Renal pelvis (tissue), 12 donors: ENCODE measurements around the gene TLCD3A. TPM values are rescaled to one million over a fixed set of nuclear protein-coding genes. Genes with fewer than 3 reads are reported as not detected.
"Not testable (repeated sequence)": the region's sequence is repeated elsewhere in the genome, so short reads cannot be mapped to it uniquely, and the experiment has no call there.

Experiments used
- DNase-seq: peaks from one replicate; pipeline ENCODE4 v3.0.0-alpha.2; 2013
- long read RNA-seq, 16 experiments: transcript quantifications; one replicate each; lab custom pipeline, GENCODE V29; 2026
- polyA plus RNA-seq, 3 donors: library from polyadenylated mRNA; unstranded; fragments of 120-200 nt; gene quantifications; one replicate each; pipeline ENCODE4 v1.2.1, GENCODE V29; 2013; ENCODE audit not compliant: insufficient read length in 3 of 3

TLCD3A gene
- 10 to 100 TPM; 26.2 to 29.4 (median 27.1) TPM for polyA plus RNA-seq
- long read RNA-seq, donor 1, transcript FAM57A-202 (5 exons, 2,412 nt) = major isoform, 5 of 7 reads
- long read RNA-seq, donor 1, partial matches to known transcripts = 0 of 7 reads
- long read RNA-seq, donor 1, other reads (novel, unspliced or antisense) = 0 of 7 reads
- long read RNA-seq, donor 2, transcript FAM57A-202 (5 exons, 2,412 nt) = major isoform, 6 of 14 reads
- long read RNA-seq, donor 2, partial matches to known transcripts = 5 of 14 reads
- long read RNA-seq, donor 2, other reads (novel, unspliced or antisense) = 0 of 14 reads
- long read RNA-seq, donor 3, transcript FAM57A-202 (5 exons, 2,412 nt) = major isoform, 7 of 10 reads
- long read RNA-seq, donor 3, partial matches to known transcripts = 0 of 10 reads
- long read RNA-seq, donor 3, other reads (novel, unspliced or antisense) = 0 of 10 reads
- long read RNA-seq, donor 4, partial matches to known transcripts = 0 of 5 reads
- long read RNA-seq, donor 4, other reads (novel, unspliced or antisense) = 0 of 5 reads
- long read RNA-seq, donor 5, transcript FAM57A-202 (5 exons, 2,412 nt) = major isoform, 6 of 7 reads
- long read RNA-seq, donor 5, partial matches to known transcripts = 0 of 7 reads
- long read RNA-seq, donor 5, other reads (novel, unspliced or antisense) = 0 of 7 reads
- long read RNA-seq, donor 6, transcript FAM57A-202 (5 exons, 2,412 nt) = major isoform, 6 of 13 reads
- long read RNA-seq, donor 6, partial matches to known transcripts = 5 of 13 reads
- long read RNA-seq, donor 6, other reads (novel, unspliced or antisense) = 0 of 13 reads
- long read RNA-seq, donor 7, transcript FAM57A-202 (5 exons, 2,412 nt) = major isoform, 7 of 9 reads
- long read RNA-seq, donor 7, partial matches to known transcripts = 0 of 9 reads
- long read RNA-seq, donor 7, other reads (novel, unspliced or antisense) = 0 of 9 reads
- long read RNA-seq, donor 8, partial matches to known transcripts = 14 of 19 reads
- long read RNA-seq, donor 8, other reads (novel, unspliced or antisense) = 0 of 19 reads
- long read RNA-seq, donor 9, transcript FAM57A-202 (5 exons, 2,412 nt) = major isoform, 10 of 17 reads
- long read RNA-seq, donor 9, partial matches to known transcripts = 5 of 17 reads
- long read RNA-seq, donor 9, other reads (novel, unspliced or antisense) = 0 of 17 reads
- long read RNA-seq, donor 10, partial matches to known transcripts = 0 of 8 reads
- long read RNA-seq, donor 10, other reads (novel, unspliced or antisense) = 0 of 8 reads
- long read RNA-seq, donor 11, transcript FAM57A-202 (5 exons, 2,412 nt) = major isoform, 7 of 22 reads
- long read RNA-seq, donor 11, partial matches to known transcripts = 15 of 22 reads
- long read RNA-seq, donor 11, other reads (novel, unspliced or antisense) = 0 of 22 reads
- long read RNA-seq, donor 12, transcript FAM57A-202 (5 exons, 2,412 nt) = major isoform, 7 of 7 reads
- long read RNA-seq, donor 12, partial matches to known transcripts = 0 of 7 reads
- long read RNA-seq, donor 12, other reads (novel, unspliced or antisense) = 0 of 7 reads
- long read RNA-seq, donor 13, partial matches to known transcripts = 5 of 7 reads
- long read RNA-seq, donor 13, other reads (novel, unspliced or antisense) = 0 of 7 reads
- long read RNA-seq, donor 14 = 0 reads
- long read RNA-seq, donor 15 = 0 reads
- long read RNA-seq, donor 16, transcript FAM57A-202 (5 exons, 2,412 nt) = major isoform, 9 of 9 reads
- long read RNA-seq, donor 16, partial matches to known transcripts = 0 of 9 reads
- long read RNA-seq, donor 16, other reads (novel, unspliced or antisense) = 0 of 9 reads

DNA sequence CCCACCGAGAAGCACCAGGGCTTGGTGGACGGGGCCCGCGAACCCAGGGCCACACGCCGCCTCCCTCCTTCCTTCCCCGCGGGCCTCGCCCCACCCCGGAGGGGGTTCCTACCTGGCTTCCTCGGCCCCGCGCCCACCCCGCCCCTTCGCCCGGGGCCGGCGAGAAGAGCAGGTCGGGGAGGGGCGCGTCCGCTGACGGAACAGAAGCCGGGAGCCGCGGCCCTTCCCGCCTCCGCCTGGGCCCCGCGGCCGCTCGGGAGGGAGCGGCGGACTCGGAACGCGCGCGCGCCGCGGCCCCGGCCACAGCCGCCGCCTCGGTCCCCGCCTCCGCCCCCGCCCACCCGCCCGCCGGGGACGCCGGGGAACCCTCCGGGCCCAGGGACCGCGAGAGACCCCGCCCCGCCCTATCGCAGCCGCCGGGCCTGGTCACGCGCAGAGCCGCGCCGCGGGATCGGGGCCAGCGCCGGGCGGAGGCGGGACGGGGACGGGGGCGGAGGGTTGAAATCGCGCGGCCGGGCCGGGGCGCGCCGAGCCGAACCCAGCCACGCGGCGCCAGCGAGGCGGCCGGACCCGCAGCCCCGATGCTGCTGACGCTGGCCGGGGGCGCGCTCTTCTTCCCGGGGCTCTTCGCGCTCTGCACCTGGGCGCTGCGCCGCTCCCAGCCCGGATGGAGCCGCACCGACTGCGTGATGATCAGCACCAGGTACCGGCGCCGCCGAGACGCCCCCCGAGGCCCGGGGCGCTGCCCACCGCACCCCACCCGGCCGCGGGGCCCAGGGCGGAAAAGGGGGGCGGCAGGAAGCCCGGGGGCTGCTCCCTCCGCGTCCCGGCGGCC lies at the start of gene TLCD3A:
Gene TLCD3A (plus strand): TSS at position 530 of the 835 bp plus-strand sequence. CDS start 52 bp downstream, at position 582.
- peak; percentile 50 for DNase-seq

GRCh38 chr17:683040-683439 lies 49.4 kb upstream of the TLCD3A start:
- no peak for DNase-seq

DNA sequence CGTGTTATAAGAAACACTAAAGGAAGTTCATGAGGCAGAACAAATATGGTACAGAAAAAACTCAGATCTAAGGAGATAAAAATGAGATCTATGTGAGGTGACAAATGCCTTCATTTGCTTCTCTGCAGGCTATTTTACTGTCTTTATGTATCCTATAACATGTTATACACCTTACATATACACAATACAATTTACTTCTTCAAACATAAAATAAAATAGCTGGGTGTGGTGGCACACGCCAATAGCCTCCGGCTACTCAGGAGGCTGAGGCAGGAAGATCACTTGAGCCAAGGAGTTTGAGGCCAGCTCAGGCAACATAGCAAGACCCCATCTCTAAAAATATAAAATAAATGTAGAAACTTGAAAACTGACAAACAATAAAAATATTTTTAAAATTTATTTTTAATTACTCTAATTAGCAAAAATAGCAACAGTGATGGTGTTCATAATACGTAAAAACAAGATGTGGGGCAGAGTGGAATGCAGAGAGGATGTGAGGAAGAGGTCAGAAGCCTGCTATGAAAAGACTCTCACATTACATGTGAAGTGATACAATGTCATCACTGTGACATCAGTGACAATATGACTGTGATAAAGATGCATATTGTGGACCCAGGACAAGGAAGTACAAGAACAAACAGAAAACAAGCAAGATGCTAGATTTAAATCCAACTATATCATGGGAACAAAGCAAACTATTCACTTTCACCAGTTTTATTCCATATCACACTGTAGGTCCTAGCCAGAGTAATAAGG lies 48.7 kb upstream of the TLCD3A start:
- DNase-seq = no peak

GRCh38 chr17:685006-685405 lies 47.4 kb upstream of the TLCD3A start:
- DNase-seq = no peak

DNA sequence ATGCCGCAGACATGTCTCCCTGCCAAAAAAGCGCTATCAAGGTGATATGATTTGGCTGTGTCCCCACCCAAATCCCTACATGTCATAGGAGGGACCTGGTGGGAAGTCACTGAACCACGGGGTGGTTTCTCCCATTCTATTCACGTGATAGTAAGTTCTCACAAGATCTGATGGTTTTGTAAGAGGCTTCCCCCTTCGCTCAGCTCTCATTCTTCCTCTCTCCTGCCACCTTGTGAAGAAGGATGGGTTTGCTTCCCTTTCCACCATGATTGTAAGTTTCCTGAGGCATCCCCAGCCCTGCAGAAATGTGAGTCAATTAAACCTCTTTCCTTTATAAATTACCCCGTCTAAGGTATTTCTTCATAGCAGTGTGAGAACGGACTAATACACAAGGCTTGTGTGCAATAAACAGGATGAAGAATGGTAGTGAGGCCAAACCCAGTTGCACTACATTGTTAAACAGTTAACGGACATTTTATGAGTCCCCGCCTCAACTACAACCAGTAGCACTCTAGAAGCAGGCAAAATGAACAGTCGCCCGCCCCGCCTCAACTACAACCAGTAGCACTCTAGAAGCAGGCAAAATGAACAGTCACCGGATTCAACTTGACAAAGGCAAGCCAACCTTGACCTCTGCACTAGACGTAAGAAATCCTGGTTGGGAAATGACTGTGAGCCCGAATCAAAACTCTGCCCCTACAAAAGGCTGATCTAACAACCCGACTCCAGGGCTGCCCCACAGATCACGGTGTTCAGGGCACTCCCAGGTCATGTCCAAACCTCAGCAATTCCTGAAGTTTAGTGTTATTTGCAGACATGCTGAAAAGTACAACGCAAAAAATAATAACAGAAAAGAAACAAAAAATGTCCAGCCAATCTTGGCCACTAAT lies 44.1 kb upstream of the TLCD3A start:
- no peak for DNase-seq

GRCh38 chr17:689556-690275 lies 42.7 kb upstream of the TLCD3A start:
- DNase-seq = no peak

DNA sequence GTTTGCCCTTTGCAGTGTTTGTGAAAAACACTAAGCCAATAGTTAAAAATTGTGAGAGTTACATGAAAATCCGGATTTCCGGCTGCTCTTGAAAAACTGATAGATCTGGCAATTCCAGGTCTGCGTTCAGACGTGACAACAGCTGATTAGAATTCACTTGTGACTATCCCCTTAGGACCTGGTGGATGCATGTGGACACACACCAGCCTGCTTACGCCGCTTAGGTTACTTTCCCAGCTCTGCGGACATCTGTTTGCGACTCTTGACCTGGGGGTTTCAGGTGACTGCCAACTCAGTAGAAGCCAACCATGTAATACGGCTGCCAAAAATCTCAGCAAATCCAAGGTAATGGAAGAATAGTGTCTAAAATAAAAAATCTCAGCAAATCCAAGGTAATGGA lies 42.0 kb upstream of the TLCD3A start:
- no peak for DNase-seq

GRCh38 chr17:691423-691822 lies 41.0 kb upstream of the TLCD3A start:
- DNase-seq = no peak

DNA sequence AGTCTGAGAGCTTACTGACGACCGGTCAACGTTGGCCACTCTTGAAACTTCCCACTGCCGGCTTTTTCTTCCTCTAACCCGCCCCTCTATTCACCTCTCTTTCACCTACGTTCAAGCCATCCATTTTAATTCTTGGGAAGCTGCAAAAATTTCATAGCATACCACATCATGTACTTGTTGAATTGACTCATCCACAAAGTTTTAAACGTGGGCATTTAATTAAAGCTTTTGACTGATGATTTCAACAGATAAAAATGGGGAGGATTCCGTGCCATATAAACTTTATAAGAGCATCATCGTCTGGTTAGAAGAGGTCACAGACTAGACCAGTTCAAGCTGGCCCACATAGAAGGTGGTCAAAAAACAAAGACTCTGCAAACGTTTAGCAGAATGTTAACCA lies 40.3 kb upstream of the TLCD3A start:
- DNase-seq = no peak

- no peak for DNase-seq
These were observed 38.4 kb upstream of the TLCD3A start for GRCh38 chr17:693791-694638.

DNA sequence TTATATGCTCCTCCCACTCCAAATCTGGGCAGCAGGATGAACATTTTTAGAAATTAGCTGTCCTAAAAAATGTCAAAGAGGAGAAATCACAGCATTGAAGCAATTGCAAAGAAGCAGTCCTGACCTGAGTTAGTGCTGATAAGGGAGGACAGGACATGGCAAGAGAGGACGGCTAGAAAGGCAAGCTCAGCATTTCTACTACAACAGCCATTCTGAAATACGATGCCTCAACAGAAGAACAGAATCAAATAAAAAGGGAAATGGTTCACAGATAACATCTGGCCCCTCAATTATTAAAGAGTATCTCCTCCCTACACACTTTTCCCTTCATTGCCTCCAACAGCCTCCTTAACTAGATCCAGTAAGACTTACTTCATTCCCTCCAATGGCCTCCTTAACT lies 36.0 kb upstream of the TLCD3A start:
- no peak for DNase-seq

- no peak for DNase-seq
These were observed 34.7 kb upstream of the TLCD3A start for GRCh38 chr17:697682-698081.

- not testable (repeated sequence) for DNase-seq
These were observed 34.3 kb upstream of the TLCD3A start for GRCh38 chr17:698096-698495.

GRCh38 chr17:699345-699744 lies 33.1 kb upstream of the TLCD3A start:
- DNase-seq = no peak

DNA sequence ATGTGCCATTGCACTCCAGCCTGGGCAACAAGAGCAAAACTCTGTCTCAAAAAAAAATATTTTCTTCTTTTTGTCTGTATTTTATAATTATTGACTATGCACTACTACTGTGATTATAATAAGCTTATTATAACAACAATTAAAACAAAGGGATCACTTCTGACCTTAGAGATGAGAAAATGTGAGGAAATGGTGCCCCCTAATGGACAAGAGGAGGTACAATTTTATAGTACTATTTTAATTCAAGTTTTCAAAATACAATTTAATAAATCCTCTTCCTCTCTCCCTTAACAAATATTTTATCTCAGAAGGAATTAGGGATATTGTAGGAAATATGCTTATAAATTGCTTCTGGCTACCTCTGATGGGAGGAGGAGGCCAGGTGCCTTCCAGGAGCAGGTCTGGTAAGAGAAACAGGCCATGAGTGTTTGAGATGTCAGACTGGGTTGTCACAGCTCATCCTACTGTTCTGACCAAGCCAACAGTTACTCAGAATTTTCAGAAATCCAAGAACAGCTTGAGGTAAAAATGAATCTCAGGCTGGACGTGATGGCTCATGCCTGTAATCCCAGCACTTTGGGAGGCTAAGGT lies 31.8 kb upstream of the TLCD3A start:
- DNase-seq = no peak
